HEK293 (cell line): ENCODE results near the gene PDE11A.

Experiments
- CTCF ChIA-PET: fragments of 350-600 bp; formaldehyde crosslinking; extraction: SDS; loops from one replicate; lab custom pipeline; 2021; ENCODE audit warnings: antibody characterized with exemption; lab: Yijun Ruan, JAX
- POLR2A ChIA-PET: fragments of 300-600 bp; formaldehyde crosslinking; extraction: SDS; loops from one replicate; lab custom pipeline; 2020; ENCODE audit warnings: antibody characterized with exemption, inconsistent platforms; lab: Yijun Ruan, JAX
- H3K27ac ChIP-seq: fragments of 200-500 bp; sonication (Bioruptor generic); 2 replicates; pipeline ENCODE4 v1.5.1; 2014; ENCODE audit warnings: low read depth, low read length, control low read depth, inconsistent platforms; ENCODE audit errors: extremely low read depth
- H3K36me3 ChIP-seq, 2 experiments: fragments of 200-500 bp in 1 of 2; sonication (Bioruptor generic) in 1 of 2; 1 replicate in 1 of 2; 2 replicates in 1 of 2; pipeline ENCODE4 v1.5.1; 2014 to 2017; ENCODE audit warnings: inconsistent platforms in 2 of 2, low read length in 2 of 2; ENCODE audit not compliant: control insufficient read depth in 2 of 2, insufficient read depth in 1 of 2
- H3K4me1 ChIP-seq: fragments of 200-500 bp; sonication (Bioruptor generic); 2 replicates; pipeline ENCODE4 v1.5.1; 2014; ENCODE audit warnings: mild to moderate bottlenecking, low read length, inconsistent platforms; ENCODE audit not compliant: control insufficient read depth, insufficient read depth
- H3K4me3 ChIP-seq: 2 replicates; pipeline ENCODE4 v1.5.1; 2011; ENCODE audit warnings: low read depth, mild to moderate bottlenecking, control low read depth, low read length, moderate library complexity
- H3K9me3 ChIP-seq: fragments of 200-500 bp; sonication (Bioruptor generic); 2 replicates; pipeline ENCODE4 v1.5.1; 2014; ENCODE audit warnings: low read depth, low read length, inconsistent platforms; ENCODE audit not compliant: control insufficient read depth, insufficient read depth
- EGR2 ChIP-seq: fragments of 450-650 bp; formaldehyde crosslinking; IDR thresholded peaks from 2 replicates; pipeline ENCODE4 v1.5.1; 2016; ENCODE audit warnings: low read depth, missing biosample characterization, missing genetic modification characterization
- MEIS1 ChIP-seq: sonication (generic); formaldehyde crosslinking; IDR thresholded peaks from 2 replicates; pipeline ENCODE4 v1.8.1; 2022; ENCODE audit warnings: missing genetic modification reagents, mild to moderate bottlenecking, borderline replicate concordance
- PBX3 ChIP-seq: sonication (generic); formaldehyde crosslinking; IDR thresholded peaks from 2 replicates; pipeline ENCODE4 v1.8.1; 2022; ENCODE audit warnings: mild to moderate bottlenecking, moderate library complexity, missing genetic modification reagents
- PRDM2 ChIP-seq: fragments of 450-650 bp; formaldehyde crosslinking; IDR thresholded peaks from 2 replicates; pipeline ENCODE4 v1.5.1; 2016; ENCODE audit warnings: missing biosample characterization, missing genetic modification characterization, borderline replicate concordance
- SETDB1 ChIP-seq: IDR thresholded peaks from one replicate; pipeline ENCODE4 v1.6.1; 2017; ENCODE audit warnings: mild to moderate bottlenecking, low read length, moderate library complexity, mixed read lengths; ENCODE audit not compliant: insufficient read length
- ZBTB21 ChIP-seq: fragments of 450-650 bp; formaldehyde crosslinking; IDR thresholded peaks from 2 replicates; pipeline ENCODE4 v1.5.1; 2017; ENCODE audit warnings: missing biosample characterization, missing genetic modification characterization
- ZIC2 ChIP-seq: fragments of 450-650 bp; formaldehyde crosslinking; IDR thresholded peaks from 2 replicates; pipeline ENCODE4 v1.5.1; 2016; ENCODE audit warnings: missing biosample characterization, missing genetic modification characterization
- ZNF114 ChIP-seq: fragments of 450-650 bp; formaldehyde crosslinking; IDR thresholded peaks from 2 replicates; pipeline ENCODE4 v1.5.0; 2017; ENCODE audit warnings: missing biosample characterization, missing genetic modification characterization
- ZNF140 ChIP-seq: fragments of 450-650 bp; formaldehyde crosslinking; IDR thresholded peaks from 2 replicates; pipeline ENCODE4 v1.5.1; 2016; ENCODE audit warnings: missing biosample characterization, missing genetic modification characterization
- ZNF280D ChIP-seq: fragments of 450-650 bp; formaldehyde crosslinking; IDR thresholded peaks from 2 replicates; pipeline ENCODE4 v1.5.1; 2016; ENCODE audit warnings: missing biosample characterization, missing genetic modification characterization
- ZNF362 ChIP-seq: fragments of 450-650 bp; formaldehyde crosslinking; IDR thresholded peaks from 2 replicates; pipeline ENCODE4 v1.5.1; 2016; ENCODE audit warnings: missing biosample characterization, missing genetic modification characterization
- ZNF433 ChIP-seq: fragments of 450-650 bp; formaldehyde crosslinking; IDR thresholded peaks from 2 replicates; pipeline ENCODE4 v1.5.1; 2016; ENCODE audit warnings: missing biosample characterization, missing genetic modification characterization, low read depth
- ZNF488 ChIP-seq: fragments of 450-650 bp; formaldehyde crosslinking; IDR thresholded peaks from 2 replicates; pipeline ENCODE4 v1.5.1; 2016; ENCODE audit warnings: missing biosample characterization, missing genetic modification characterization
- ZNF530 ChIP-seq: fragments of 450-650 bp; formaldehyde crosslinking; IDR thresholded peaks from 2 replicates; pipeline ENCODE4 v1.5.1; 2016; ENCODE audit warnings: low read depth, missing biosample characterization, missing genetic modification characterization
- ZNF555 ChIP-seq: fragments of 450-650 bp; formaldehyde crosslinking; conservative IDR thresholded peaks from 2 replicates; pipeline ENCODE4 v1.5.1; 2017; ENCODE audit warnings: missing biosample characterization, mild to moderate bottlenecking, missing genetic modification characterization, inconsistent platforms
- ZNF558 ChIP-seq: fragments of 450-650 bp; formaldehyde crosslinking; IDR thresholded peaks from 2 replicates; pipeline ENCODE4 v1.5.1; 2016; ENCODE audit warnings: missing biosample characterization, missing genetic modification characterization
- ZNF585B ChIP-seq: fragments of 450-650 bp; formaldehyde crosslinking; IDR thresholded peaks from 2 replicates; pipeline ENCODE4 v1.5.1; 2016; ENCODE audit warnings: missing biosample characterization, missing genetic modification characterization
- ZNF610 ChIP-seq: fragments of 450-650 bp; formaldehyde crosslinking; IDR thresholded peaks from 2 replicates; pipeline ENCODE4 v1.5.1; 2016; ENCODE audit warnings: missing biosample characterization, missing genetic modification characterization, borderline replicate concordance
- ZNF623 ChIP-seq: fragments of 450-650 bp; formaldehyde crosslinking; IDR thresholded peaks from 2 replicates; pipeline ENCODE4 v1.5.1; 2016; ENCODE audit warnings: missing biosample characterization, missing genetic modification characterization
- ZNF664 ChIP-seq: fragments of 450-650 bp; formaldehyde crosslinking; IDR thresholded peaks from 2 replicates; pipeline ENCODE4 v1.5.1; 2016; ENCODE audit warnings: missing biosample characterization, missing genetic modification characterization
- ZNF692 ChIP-seq: fragments of 450-650 bp; formaldehyde crosslinking; IDR thresholded peaks from 2 replicates; pipeline ENCODE4 v1.5.1; 2016; ENCODE audit warnings: missing biosample characterization, missing genetic modification characterization
- ZNF837 ChIP-seq: fragments of 450-650 bp; formaldehyde crosslinking; IDR thresholded peaks from 2 replicates; pipeline ENCODE4 v1.5.1; 2016; ENCODE audit warnings: missing biosample characterization, missing genetic modification characterization

PDE11A gene

GRCh38 chr2:177880285-177880684, 192.3 kb downstream of the PDE11A start:
- TF ChIP-seq ZNF530 (tag by site-specific recombination) = no peak
- no peak for TF ChIP-seq EGR2 (tag by site-specific recombination)
- TF ChIP-seq ZNF585B (tag by site-specific recombination) = no peak
- TF ChIP-seq PRDM2 (tag by site-specific recombination) = no peak
- TF ChIP-seq ZNF664 (tag by site-specific recombination) = no peak
- no peak for TF ChIP-seq ZNF280D (tag by site-specific recombination)
- POLR2A ChIA-PET = no interaction called here
- Histone ChIP-seq H3K36me3 (no peaks in the 10 kb centered on the region), H3K9me3 (no peaks in the 10 kb centered on the region), H3K4me1 (no peaks in the 10 kb centered on the region), H3K4me3 (no peak overlapping the region), H3K27ac (no peak overlapping the region)
- CTCF ChIA-PET = interaction anchor here (0.6 kb wide), 2 partner anchors 66 to 1801 kb away, joined by 3 to 5 read pairs; no protein-coding TSS in a partner anchor

GRCh38 chr2:177876950-177877349, 195.6 kb downstream of the PDE11A start:
- CTCF ChIA-PET = interaction anchor here (1.2 kb wide), 1 partner anchor 30 kb away, joined by 4 read pairs; no protein-coding TSS in a partner anchor
- POLR2A ChIA-PET = no interaction called here
- Histone ChIP-seq H3K36me3 (no peaks in the 10 kb centered on the region), H3K9me3 (no peaks in the 10 kb centered on the region), H3K4me1 (no peaks in the 10 kb centered on the region), H3K27ac (no peak overlapping the region), H3K4me3 (no peak overlapping the region)
- TF ChIP-seq SETDB1 = no peak
- no peak for TF ChIP-seq ZNF623 (tag by site-specific recombination)
- TF ChIP-seq ZNF140 = no peak
- TF ChIP-seq ZNF114 = no peak
- no peak for TF ChIP-seq ZBTB21 (tag by site-specific recombination)
- no peak for TF ChIP-seq ZNF692 (tag by site-specific recombination)
- TF ChIP-seq ZNF610 (tag by site-specific recombination) = no peak
- no peak for TF ChIP-seq ZNF555 (tag by site-specific recombination)
- no peak for TF ChIP-seq ZNF488 (tag by site-specific recombination)
- no peak for TF ChIP-seq ZNF837 (tag by site-specific recombination)
- TF ChIP-seq ZIC2 = no peak
- no peak for TF ChIP-seq ZNF433
- no peak for TF ChIP-seq ZNF362 (tag by site-specific recombination)
- no peak for TF ChIP-seq MEIS1 (CRISPR knock-in tag)
- TF ChIP-seq ZNF558 (tag by site-specific recombination) = no peak
- no peak for TF ChIP-seq PBX3 (CRISPR knock-in tag)
